Naive thymus-derived CD4-positive, alpha-beta T cell (primary cell): ENCODE results near the gene DAB2. TPM values are rescaled to one million over a fixed set of nuclear protein-coding genes. Genes with fewer than 3 reads are reported as not detected.

ENCODE experiments used
- ATAC-seq: fragments of 150-1000 bp; cut with Tn5 transposase; 2 replicates; pipeline ENCODE4 v1.10.0; 2021; ENCODE audit warnings: mild to moderate bottlenecking, moderate library complexity
- CTCF ChIA-PET: fragments of 350-600 bp; sonication (Branson Sonifier 250); formaldehyde crosslinking; loops from one replicate; lab custom pipeline; 2021; ENCODE audit warnings: antibody characterized with exemption; lab: Charles Lee
- POLR2A ChIA-PET: fragments of 350-600 bp; sonication (Branson Sonifier 250); formaldehyde crosslinking; loops from one replicate; lab custom pipeline; 2021; ENCODE audit warnings: antibody characterized with exemption, inconsistent platforms; lab: Charles Lee
- DNase-seq, 9 donors: peaks; one replicate each; pipeline versions ENCODE4 v3.0.0 to v3.0.0-alpha.2; 2020 to 2022; ENCODE audit warnings: mixed read lengths in 1 of 9
- H3K27ac ChIP-seq: one replicate; pipeline ENCODE4 v1.7.0; 2013; ENCODE audit warnings: mild to moderate bottlenecking, low read depth, low read length, moderate library complexity
- H3K27me3 ChIP-seq, 2 donors: one replicate each; pipeline ENCODE4 v1.7.0; 2013; ENCODE audit warnings: low read length in 2 of 2, mild to moderate bottlenecking in 2 of 2, moderate library complexity in 2 of 2; ENCODE audit not compliant: control insufficient read depth in 2 of 2, insufficient read depth in 2 of 2
- H3K36me3 ChIP-seq, 3 experiments: 1 replicate in 2 of 3; 2 replicates in 1 of 3; pipeline ENCODE4 v1.7.0; 2013; ENCODE audit warnings: low read length in 3 of 3, mild to moderate bottlenecking in 3 of 3, moderate library complexity in 1 of 3; ENCODE audit not compliant: insufficient read depth in 3 of 3, control insufficient read depth in 2 of 3
- H3K4me1 ChIP-seq, 2 donors: one replicate each; pipeline ENCODE4 v1.7.0; 2013; ENCODE audit warnings: low read length in 2 of 2, mild to moderate bottlenecking in 2 of 2, moderate library complexity in 1 of 2; ENCODE audit not compliant: control insufficient read depth in 2 of 2, insufficient read depth in 2 of 2
- H3K4me3 ChIP-seq: 2 replicates; pipeline ENCODE4 v1.7.0; 2013; ENCODE audit warnings: mild to moderate bottlenecking, low read length
- H3K9me3 ChIP-seq, 3 experiments: 1 replicate in 2 of 3; 2 replicates in 1 of 3; pipeline ENCODE4 v1.7.0; 2013; ENCODE audit warnings: low read length in 3 of 3; ENCODE audit not compliant: control insufficient read depth in 2 of 3
- H3K27ac Mint-ChIP-seq, 9 donors: one replicate each; pipeline ENCODE4 v1.8.0; 2020 to 2022; ENCODE audit warnings: mixed read lengths in 9 of 9, mild to moderate bottlenecking in 8 of 9, moderate library complexity in 5 of 9, inconsistent platforms in 2 of 9
- H3K27me3 Mint-ChIP-seq, 5 donors: one replicate each; pipeline ENCODE4 v1.8.0; 2021 to 2022; ENCODE audit warnings: mixed read lengths in 5 of 5, mild to moderate bottlenecking in 1 of 5
- H3K36me3 Mint-ChIP-seq, 5 donors: one replicate each; pipeline ENCODE4 v1.8.0; 2020 to 2022; ENCODE audit warnings: mixed read lengths in 5 of 5, mild to moderate bottlenecking in 3 of 5, inconsistent platforms in 1 of 5
- H3K4me1 Mint-ChIP-seq, 7 donors: one replicate each; pipeline ENCODE4 v1.8.0; 2020 to 2022; ENCODE audit warnings: mixed read lengths in 7 of 7, mild to moderate bottlenecking in 3 of 7, inconsistent platforms in 1 of 7
- H3K4me3 Mint-ChIP-seq, 10 donors: one replicate each; pipeline ENCODE4 v1.8.0; 2020 to 2022; ENCODE audit warnings: mild to moderate bottlenecking in 10 of 10, mixed read lengths in 10 of 10, moderate library complexity in 6 of 10, inconsistent platforms in 2 of 10
- H3K9me3 Mint-ChIP-seq, 11 donors: one replicate each; pipeline ENCODE4 v1.8.0; 2020 to 2022; ENCODE audit warnings: mixed read lengths in 11 of 11, mild to moderate bottlenecking in 4 of 11, inconsistent platforms in 1 of 11, moderate library complexity in 1 of 11
- intact Hi-C, 2 donors: fragments of 100-400 bp; cut with micrococcal nuclease; formaldehyde crosslinking; loops; one replicate each; pipeline ENCODE4 v1.15.1; 2023
- polyA plus RNA-seq, 2 donors: library from polyadenylated mRNA; unstranded; fragments of 300-500 nt; fragmentation: Illumina TruSeq; gene quantifications; one replicate each; pipeline ENCODE4 v1.2.3, GENCODE V29; 2021
- total RNA-seq, 6 experiments: library from RNA in 5 of 6; stranded (reverse) in 5 of 6; gene quantifications; 1 replicate in 5 of 6; 2 replicates in 1 of 6; pipeline ENCODE4 v1.2.3 and lab custom pipeline; 2021 to 2026

DAB2 gene
- total and polyA plus RNA-seq, 7 experiments from 2014 or later: 1.0 to 6.3 (median 5.8) TPM; not detected in 3

- Mint-ChIP-seq H3K27me3 (peaks cover 0 to 26% (median 0%) of the 10 kb centered on the region in 5 donors), H3K4me1 (peaks cover 0 to 1% (median 0%) of the 10 kb centered on the region in 7 donors), H3K27ac (no peak overlapping the region), H3K36me3 (no peaks in the 10 kb centered on the region), H3K4me3 (no peak overlapping the region), H3K9me3 (no peaks in the 10 kb centered on the region)
- intact Hi-C loops: loop anchor here (5.0 kb wide), 2 partner anchors 162 to 227 kb away; partner anchors contain the start of gene FYB1 (in 2 of the 2)
- CTCF ChIA-PET: interaction anchor here (0.9 kb wide), 1 partner anchor 166 kb away, joined by 3 read pairs; no protein-coding TSS in a partner anchor
- H3K27me3 ChIP-seq: no peaks in the 10 kb centered on the region
- no peak overlapping the region for H3K27ac ChIP-seq
- no peak for ATAC-seq
- H3K4me3 ChIP-seq: no peak overlapping the region
- POLR2A ChIA-PET: no interaction called here
- DNase-seq: no peak
- no peaks in the 10 kb centered on the region for H3K9me3 ChIP-seq
- no peaks in the 10 kb centered on the region for H3K4me1 ChIP-seq
- H3K36me3 ChIP-seq: no peaks in the 10 kb centered on the region
These were observed 45.1 kb downstream of the DAB2 start for GRCh38 chr5:39379693-39380092.

- intact Hi-C loops: loop anchor here (5.0 kb wide), 2 partner anchors 160 to 225 kb away; partner anchors contain the start of gene FYB1 (in 2 of the 2)
- POLR2A ChIA-PET: no interaction called here
- ATAC-seq: no peak
These were observed 47.2 kb downstream of the DAB2 start for GRCh38 chr5:39377613-39378012.

GRCh38 chr5:39376293-39376714 lies 48.5 kb downstream of the DAB2 start:
- Histone ChIP-seq H3K27me3 (no peaks in the 10 kb centered on the region), H3K36me3 (no peaks in the 10 kb centered on the region), H3K27ac (no peak overlapping the region), H3K4me1 (no peaks in the 10 kb centered on the region), H3K4me3 (no peak overlapping the region), H3K9me3 (no peaks in the 10 kb centered on the region)
- ATAC-seq (peak; percentile 80), DNase-seq (peak in 8 of 9 donors; percentile 2 to 40 (median 26))
- no peak overlapping the region for H3K27ac Mint-ChIP-seq
- no peaks in the 10 kb centered on the region for H3K36me3 Mint-ChIP-seq
- peaks cover 0 to 5% (median 0%) of the 10 kb centered on the region in 7 donors for H3K4me1 Mint-ChIP-seq
- peaks cover 0 to 32% (median 0%) of the 10 kb centered on the region in 5 donors for H3K27me3 Mint-ChIP-seq
- H3K9me3 Mint-ChIP-seq: no peaks in the 10 kb centered on the region
- ChIA-PET CTCF (interaction anchor here (0.7 to 1.7 kb wide), 10 partner anchors 9 to 219 kb away, joined by 3 to 10 read pairs (median 3); no protein-coding TSS in a partner anchor), POLR2A (no interaction called here)
- no peak overlapping the region for H3K4me3 Mint-ChIP-seq
- intact Hi-C loops: loop anchor here (1.0 to 5.0 kb wide), 4 partner anchors 159 to 224 kb away; partner anchors contain the start of gene FYB1 (in 2 of the 2)

More at GRCh38 chr5:39377613-39378012, 47.2 kb downstream of the DAB2 start:
- peaks cover 0 to 1% (median 0%) of the 10 kb centered on the region in 7 donors for H3K4me1 Mint-ChIP-seq
- H3K27ac Mint-ChIP-seq: no peak overlapping the region
- no peaks in the 10 kb centered on the region for H3K36me3 Mint-ChIP-seq
- CTCF ChIA-PET: no interaction called here
- H3K4me3 ChIP-seq: no peak overlapping the region
- no peaks in the 10 kb centered on the region for H3K9me3 Mint-ChIP-seq
- no peak overlapping the region for H3K4me3 Mint-ChIP-seq
- no peaks in the 10 kb centered on the region for H3K9me3 ChIP-seq
- H3K27me3 ChIP-seq: no peaks in the 10 kb centered on the region
- H3K4me1 ChIP-seq: no peaks in the 10 kb centered on the region
- no peak overlapping the region for H3K27ac ChIP-seq
- no peaks in the 10 kb centered on the region for H3K36me3 ChIP-seq
- no peak for DNase-seq
- H3K27me3 Mint-ChIP-seq: peaks cover 0 to 30% (median 0%) of the 10 kb centered on the region in 5 donors

- no peaks in the 10 kb centered on the region for H3K36me3 Mint-ChIP-seq
- CTCF ChIA-PET: interaction anchor here (0.6 to 0.9 kb wide), 2 partner anchors 124 to 756 kb away, joined by 3 to 4 read pairs; no protein-coding TSS in a partner anchor
- H3K4me1 Mint-ChIP-seq: peaks cover 0 to 7% (median 0%) of the 10 kb centered on the region in 7 donors
- no peak overlapping the region for H3K4me3 Mint-ChIP-seq
- intact Hi-C loops: no loop called here
- no peak overlapping the region for H3K4me3 ChIP-seq
- no peak overlapping the region for H3K27ac Mint-ChIP-seq
- POLR2A ChIA-PET: no interaction called here
- no peak for ATAC-seq
- H3K9me3 Mint-ChIP-seq: no peaks in the 10 kb centered on the region
- H3K27me3 ChIP-seq: no peaks in the 10 kb centered on the region
- H3K4me1 ChIP-seq: no peaks in the 10 kb centered on the region
- no peaks in the 10 kb centered on the region for H3K36me3 ChIP-seq
- no peak overlapping the region for H3K27ac ChIP-seq
- DNase-seq: no peak
- peaks cover 0 to 33% (median 0%) of the 10 kb centered on the region in 5 donors for H3K27me3 Mint-ChIP-seq
- no peaks in the 10 kb centered on the region for H3K9me3 ChIP-seq
These were observed 51.0 kb downstream of the DAB2 start for GRCh38 chr5:39373791-39374190.

GRCh38 chr5:39371367-39371635 lies 53.5 kb downstream of the DAB2 start:
- Mint-ChIP-seq H3K36me3 (no peaks in the 10 kb centered on the region), H3K4me1 (peaks cover 0 to 7% (median 0%) of the 10 kb centered on the region in 7 donors), H3K9me3 (no peaks in the 10 kb centered on the region), H3K4me3 (no peak overlapping the region), H3K27ac (no peak overlapping the region), H3K27me3 (peaks cover 0 to 19% (median 4%) of the 10 kb centered on the region in 5 donors)
- DNase-seq: no peak
- Histone ChIP-seq H3K9me3 (no peaks in the 10 kb centered on the region), H3K27ac (no peak overlapping the region), H3K4me3 (no peak overlapping the region), H3K36me3 (no peaks in the 10 kb centered on the region), H3K27me3 (no peaks in the 10 kb centered on the region), H3K4me1 (no peaks in the 10 kb centered on the region)
- intact Hi-C loops: no loop called here
- ChIA-PET CTCF (no interaction called here), POLR2A (no interaction called here)
- ATAC-seq: no peak

- peaks cover 0 to 19% (median 4%) of the 10 kb centered on the region in 5 donors for H3K27me3 Mint-ChIP-seq
- H3K4me1 Mint-ChIP-seq: peaks cover 0 to 5% (median 0%) of the 10 kb centered on the region in 7 donors
- Histone ChIP-seq H3K27me3 (no peaks in the 10 kb centered on the region), H3K36me3 (no peaks in the 10 kb centered on the region), H3K9me3 (no peaks in the 10 kb centered on the region), H3K4me1 (no peaks in the 10 kb centered on the region), H3K4me3 (no peak overlapping the region), H3K27ac (no peak overlapping the region)
- ATAC-seq (no peak), DNase-seq (no peak)
- CTCF ChIA-PET: no interaction called here
- no peaks in the 10 kb centered on the region for H3K9me3 Mint-ChIP-seq
- H3K4me3 Mint-ChIP-seq: no peak overlapping the region
- H3K27ac Mint-ChIP-seq: no peak overlapping the region
- intact Hi-C loops: no loop called here
- POLR2A ChIA-PET: no interaction called here
- no peaks in the 10 kb centered on the region for H3K36me3 Mint-ChIP-seq
These were observed 54.0 kb downstream of the DAB2 start for GRCh38 chr5:39370555-39371366.
